Colon (tissue), 2 donors: ENCODE data around the gene METTL25.

Source experiments
- FAIRE-seq: peaks from 2 replicates; lab custom pipeline; 2012; peaks lifted over from hg19 to GRCh38; lab: Jason Lieb, UNC
- donor health status: control.
- donor health status: control.

The METTL25 gene

GRCh38 chr12:82470906-82471512 is 112.7 kb downstream of the METTL25 start:
- FAIRE-seq: no peak

GRCh38 chr12:82473111-82473754 is 114.9 kb downstream of the METTL25 start:
- FAIRE-seq: no peak

GRCh38 chr12:82474181-82474797 is 116.0 kb downstream of the METTL25 start:
- FAIRE-seq: no peak

GRCh38 chr12:82474798-82475184 is 116.5 kb downstream of the METTL25 start:
- FAIRE-seq: no peak

- FAIRE-seq: no peak
These were observed 116.9 kb downstream of the METTL25 start for GRCh38 chr12:82475211-82475610.

- no peak for FAIRE-seq
These were observed 118.2 kb downstream of the METTL25 start for GRCh38 chr12:82476511-82476910.

GRCh38 chr12:82479511-82479910 is 121.2 kb downstream of the METTL25 start:
- FAIRE-seq: no peak

- no peak for FAIRE-seq
These were observed 122.3 kb downstream of the METTL25 start for GRCh38 chr12:82480606-82481005.

GRCh38 chr12:82481954-82482353 is 123.6 kb downstream of the METTL25 start:
- FAIRE-seq: no peak

GRCh38 chr12:82486524-82487235 is 128.4 kb downstream of the METTL25 start:
- FAIRE-seq: no peak

GRCh38 chr12:82504409-82504808 is 146.1 kb downstream of the METTL25 start:
- no peak for FAIRE-seq

- FAIRE-seq: no peak
These were observed 146.8 kb downstream of the METTL25 start for GRCh38 chr12:82505150-82505549.

- FAIRE-seq: no peak
These were observed 149.4 kb downstream of the METTL25 start for GRCh38 chr12:82507686-82508085.

GRCh38 chr12:82510386-82510785 is 152.1 kb downstream of the METTL25 start:
- FAIRE-seq: no peak

- no peak for FAIRE-seq
These were observed 156.6 kb downstream of the METTL25 start for GRCh38 chr12:82514880-82515279.

GRCh38 chr12:82515652-82516051 is 157.3 kb downstream of the METTL25 start:
- no peak for FAIRE-seq

GRCh38 chr12:82517027-82517426 is 158.7 kb downstream of the METTL25 start:
- FAIRE-seq: no peak

- FAIRE-seq: no peak
These were observed 159.5 kb downstream of the METTL25 start for GRCh38 chr12:82517808-82518207.

- no peak for FAIRE-seq
These were observed 161.2 kb downstream of the METTL25 start for GRCh38 chr12:82519510-82519909.

GRCh38 chr12:82522285-82522684 is 164.0 kb downstream of the METTL25 start:
- no peak for FAIRE-seq

- FAIRE-seq: no peak
These were observed 164.4 kb downstream of the METTL25 start for GRCh38 chr12:82522762-82523161.

- FAIRE-seq: no peak
These were observed 165.7 kb downstream of the METTL25 start for GRCh38 chr12:82523996-82524395.

GRCh38 chr12:82524641-82525040 is 166.3 kb downstream of the METTL25 start:
- FAIRE-seq: no peak
